HEK293 (cell line): ENCODE results near the gene MSL2.
A peak's percentile ranks its signal among the peaks of the same experiment; 100 is the strongest.

ENCODE experiments used
- BCL11A ChIP-seq: fragments of 450-650 bp; formaldehyde crosslinking; IDR thresholded peaks from 2 replicates; pipeline ENCODE4 v1.5.1; 2016; ENCODE audit warnings: low read depth, missing biosample characterization, missing genetic modification characterization
- BCL11B ChIP-seq: fragments of 450-650 bp; formaldehyde crosslinking; IDR thresholded peaks from 2 replicates; pipeline ENCODE4 v1.5.1; 2016; ENCODE audit warnings: low read depth, missing biosample characterization, missing genetic modification characterization
- EGR2 ChIP-seq: fragments of 450-650 bp; formaldehyde crosslinking; IDR thresholded peaks from 2 replicates; pipeline ENCODE4 v1.5.1; 2016; ENCODE audit warnings: low read depth, missing biosample characterization, missing genetic modification characterization
- GFI1B ChIP-seq: fragments of 450-650 bp; formaldehyde crosslinking; IDR thresholded peaks from 2 replicates; pipeline ENCODE4 v1.5.1; 2016; ENCODE audit warnings: missing biosample characterization, missing genetic modification characterization
- HIC1 ChIP-seq: fragments of 450-650 bp; formaldehyde crosslinking; IDR thresholded peaks from 2 replicates; pipeline ENCODE4 v1.5.1; 2016; ENCODE audit warnings: missing biosample characterization, missing genetic modification characterization
- KLF8 ChIP-seq: fragments of 450-650 bp; formaldehyde crosslinking; IDR thresholded peaks from 2 replicates; pipeline ENCODE4 v1.5.1; 2016; ENCODE audit warnings: missing biosample characterization, missing genetic modification characterization
- PRDM10 ChIP-seq: fragments of 450-650 bp; formaldehyde crosslinking; IDR thresholded peaks from 2 replicates; pipeline ENCODE4 v1.5.1; 2016; ENCODE audit warnings: missing biosample characterization, missing genetic modification characterization
- SETDB1 ChIP-seq: IDR thresholded peaks from one replicate; pipeline ENCODE4 v1.6.1; 2017; ENCODE audit warnings: mild to moderate bottlenecking, low read length, moderate library complexity, mixed read lengths; ENCODE audit not compliant: insufficient read length
- TRIM28 ChIP-seq: IDR thresholded peaks from 2 replicates; pipeline ENCODE4 v1.6.1; 2011; ENCODE audit warnings: low read length, control low read depth, borderline replicate concordance
- ZBTB1 ChIP-seq: fragments of 450-650 bp; formaldehyde crosslinking; IDR thresholded peaks from 2 replicates; pipeline ENCODE4 v1.5.1; 2016; ENCODE audit warnings: missing biosample characterization, missing genetic modification characterization
- ZBTB20 ChIP-seq: fragments of 450-650 bp; formaldehyde crosslinking; IDR thresholded peaks from 2 replicates; pipeline ENCODE4 v1.5.1; 2016; ENCODE audit warnings: missing biosample characterization, missing genetic modification characterization
- ZBTB26 ChIP-seq: fragments of 450-650 bp; formaldehyde crosslinking; optimal IDR thresholded peaks from 2 replicates; pipeline ENCODE3; 2016; ENCODE audit warnings: missing biosample characterization, mild to moderate bottlenecking, missing genetic modification characterization
- ZBTB8A ChIP-seq: fragments of 450-650 bp; formaldehyde crosslinking; IDR thresholded peaks from 2 replicates; pipeline ENCODE4 v1.5.1; 2016; ENCODE audit warnings: missing biosample characterization, missing genetic modification characterization
- ZFP37 ChIP-seq: fragments of 450-650 bp; formaldehyde crosslinking; IDR thresholded peaks from 2 replicates; pipeline ENCODE4 v1.5.1; 2016; ENCODE audit warnings: missing biosample characterization, missing genetic modification characterization
- ZNF112 ChIP-seq: fragments of 450-650 bp; formaldehyde crosslinking; IDR thresholded peaks from 2 replicates; pipeline ENCODE4 v1.5.0; 2017; ENCODE audit warnings: missing biosample characterization, missing genetic modification characterization
- ZNF121 ChIP-seq: fragments of 450-650 bp; formaldehyde crosslinking; IDR thresholded peaks from 2 replicates; pipeline ENCODE4 v1.5.1; 2016; ENCODE audit warnings: missing biosample characterization, missing genetic modification characterization
- ZNF148 ChIP-seq: fragments of 450-650 bp; formaldehyde crosslinking; IDR thresholded peaks from 2 replicates; pipeline ENCODE4 v1.5.0; 2017; ENCODE audit warnings: missing biosample characterization, missing genetic modification characterization, borderline replicate concordance
- ZNF169 ChIP-seq: fragments of 450-650 bp; formaldehyde crosslinking; IDR thresholded peaks from 2 replicates; pipeline ENCODE4 v1.5.1; 2016; ENCODE audit warnings: missing biosample characterization, missing genetic modification characterization
- ZNF2 ChIP-seq: fragments of 450-650 bp; formaldehyde crosslinking; IDR thresholded peaks from 2 replicates; pipeline ENCODE4 v1.5.1; 2016; ENCODE audit warnings: missing biosample characterization, missing genetic modification characterization
- ZNF398 ChIP-seq: fragments of 450-650 bp; formaldehyde crosslinking; IDR thresholded peaks from 2 replicates; pipeline ENCODE4 v1.5.1; 2017; ENCODE audit warnings: missing biosample characterization, missing genetic modification characterization
- ZNF549 ChIP-seq: fragments of 450-650 bp; IDR thresholded peaks from 2 replicates; pipeline ENCODE4 v1.5.1; 2018; ENCODE audit warnings: missing biosample characterization, missing genetic modification characterization, mild to moderate bottlenecking, inconsistent platforms, moderate library complexity
- ZNF645 ChIP-seq: fragments of 450-650 bp; formaldehyde crosslinking; IDR thresholded peaks from 2 replicates; pipeline ENCODE4; 2016; ENCODE audit warnings: missing biosample characterization, missing genetic modification characterization
- ZNF660 ChIP-seq: fragments of 450-650 bp; IDR thresholded peaks from 2 replicates; pipeline ENCODE4 v1.5.1; 2018; ENCODE audit warnings: missing biosample characterization, mild to moderate bottlenecking, missing genetic modification characterization
- ZNF664 ChIP-seq: fragments of 450-650 bp; formaldehyde crosslinking; IDR thresholded peaks from 2 replicates; pipeline ENCODE4 v1.5.1; 2016; ENCODE audit warnings: missing biosample characterization, missing genetic modification characterization
- ZNF677 ChIP-seq: fragments of 450-650 bp; IDR thresholded peaks from 2 replicates; pipeline ENCODE4 v1.5.0; 2018; ENCODE audit warnings: missing biosample characterization, mild to moderate bottlenecking, missing genetic modification characterization, moderate library complexity
- ZNF701 ChIP-seq: fragments of 450-650 bp; formaldehyde crosslinking; IDR thresholded peaks from 2 replicates; pipeline ENCODE4 v1.5.1; 2016; ENCODE audit warnings: missing biosample characterization, missing genetic modification characterization
- ZXDB ChIP-seq: fragments of 450-650 bp; formaldehyde crosslinking; IDR thresholded peaks from 2 replicates; pipeline ENCODE4 v1.5.1; 2016; ENCODE audit warnings: missing biosample characterization, missing genetic modification characterization

Gene MSL2

GRCh38 chr3:136195258-136196063, 674 bp downstream of the MSL2 start (continued):
- TF ChIP-seq PRDM10 (tag by site-specific recombination) = peak; percentile 22
- TF ChIP-seq ZNF112 (tag by site-specific recombination) = no peak
- 0 out of 2 replicates have a peak, but pooled peaks have one; percentile 16 for TF ChIP-seq ZXDB (tag by site-specific recombination)
- no peak for TF ChIP-seq ZNF701 (tag by site-specific recombination)
- TF ChIP-seq ZNF549 = no peak
- peak; percentile 18; the same call in 1 of the 2 replicates for TF ChIP-seq KLF8 (tag by site-specific recombination)
- TF ChIP-seq ZNF121 (tag by site-specific recombination) = 0 out of 2 replicates have a peak, but pooled peaks have one; percentile 8
- TF ChIP-seq GFI1B (tag by site-specific recombination) = no peak
- TF ChIP-seq ZNF169 = no peak
- TF ChIP-seq ZNF645 (tag by site-specific recombination) = no peak
- TF ChIP-seq BCL11B = no peak
- no peak for TF ChIP-seq ZNF148
- peak; percentile 81; the same call in 1 of the 2 replicates for TF ChIP-seq ZBTB20 (tag by site-specific recombination)
- no peak for TF ChIP-seq ZNF664 (tag by site-specific recombination)
- no peak for TF ChIP-seq ZNF660 (tag by site-specific recombination)
- no peak for TF ChIP-seq TRIM28
- no peak for TF ChIP-seq SETDB1
- TF ChIP-seq ZBTB1 (tag by site-specific recombination) = no peak
- peak; percentile 87; the same call in 1 of the 2 replicates for TF ChIP-seq ZFP37 (tag by site-specific recombination)
- TF ChIP-seq ZBTB26 (tag by site-specific recombination) = peak; percentile 95
- TF ChIP-seq ZNF677 (tag by site-specific recombination) = no peak
- TF ChIP-seq EGR2 (tag by site-specific recombination) = 0 out of 2 replicates have a peak, but pooled peaks have one; percentile 3
- TF ChIP-seq ZNF398 (tag by site-specific recombination) = peak; percentile 46
- peak; percentile 39; the same call in 1 of the 2 replicates for TF ChIP-seq ZNF2
- peak; percentile 44; the same call in 1 of the 2 replicates for TF ChIP-seq HIC1 (tag by site-specific recombination)
- TF ChIP-seq BCL11A = no peak
- TF ChIP-seq ZBTB8A (tag by site-specific recombination) = peak; percentile 71
